AG04450 (cell line): ENCODE results near the gene TTC28. TPM values are rescaled to one million over a fixed set of nuclear protein-coding genes. Genes with fewer than 3 reads are reported as not detected.
"Not testable (repeated sequence)": the region's sequence is repeated elsewhere in the genome, so short reads cannot be mapped to it uniquely, and the experiment has no call there.

Experiments
- CTCF ChIA-PET: fragments of 300-600, 350-600 bp; formaldehyde crosslinking; extraction: SDS; loops from one replicate; lab custom pipeline; 2022; ENCODE audit warnings: antibody characterized with exemption, inconsistent platforms; lab: Charles Lee
- POLR2A ChIA-PET: fragments of 350-600 bp; formaldehyde crosslinking; extraction: SDS; loops from one replicate; lab custom pipeline; 2021; ENCODE audit warnings: antibody characterized with exemption, inconsistent platforms; lab: Yijun Ruan, JAX
- DNase-seq: peaks from one replicate; pipeline ENCODE4 v3.0.0-alpha.2; 2011; ENCODE audit warnings: low read depth, low spot score
- H3K27ac ChIP-seq: one replicate; pipeline ENCODE4 v1.5.1; 2012; ENCODE audit warnings: low read depth, low read length, control low read depth
- H3K27me3 ChIP-seq: one replicate; pipeline ENCODE4 v1.6.0; 2012; ENCODE audit warnings: low read length; ENCODE audit not compliant: control insufficient read depth, insufficient read depth
- H3K4me3 ChIP-seq: 2 replicates; pipeline ENCODE4 v1.5.1; 2011; ENCODE audit warnings: mild to moderate bottlenecking, low read depth, low read length, control low read depth
- H3K9me3 ChIP-seq: 2 replicates; pipeline ENCODE4 v1.5.1; 2012; ENCODE audit warnings: low read length; ENCODE audit not compliant: control insufficient read depth, insufficient read depth
- polyA plus RNA-seq: library from polyadenylated mRNA; depleted of rRNA; stranded (reverse); fragments of >200 nt; gene quantifications from 2 replicates; pipeline ENCODE4 v1.2.3, GENCODE V29; 2011
- TF ChIP-seq, protein P1 (sequence below): IDR thresholded peaks from 2 replicates; pipeline ENCODE4 v1.5.1; 2011; ENCODE audit warnings: low read depth, low read length, control low read depth, inconsistent platforms

TTC28 gene
- polyA plus RNA-seq, 1 experiment = 11.2 TPM

DNA sequence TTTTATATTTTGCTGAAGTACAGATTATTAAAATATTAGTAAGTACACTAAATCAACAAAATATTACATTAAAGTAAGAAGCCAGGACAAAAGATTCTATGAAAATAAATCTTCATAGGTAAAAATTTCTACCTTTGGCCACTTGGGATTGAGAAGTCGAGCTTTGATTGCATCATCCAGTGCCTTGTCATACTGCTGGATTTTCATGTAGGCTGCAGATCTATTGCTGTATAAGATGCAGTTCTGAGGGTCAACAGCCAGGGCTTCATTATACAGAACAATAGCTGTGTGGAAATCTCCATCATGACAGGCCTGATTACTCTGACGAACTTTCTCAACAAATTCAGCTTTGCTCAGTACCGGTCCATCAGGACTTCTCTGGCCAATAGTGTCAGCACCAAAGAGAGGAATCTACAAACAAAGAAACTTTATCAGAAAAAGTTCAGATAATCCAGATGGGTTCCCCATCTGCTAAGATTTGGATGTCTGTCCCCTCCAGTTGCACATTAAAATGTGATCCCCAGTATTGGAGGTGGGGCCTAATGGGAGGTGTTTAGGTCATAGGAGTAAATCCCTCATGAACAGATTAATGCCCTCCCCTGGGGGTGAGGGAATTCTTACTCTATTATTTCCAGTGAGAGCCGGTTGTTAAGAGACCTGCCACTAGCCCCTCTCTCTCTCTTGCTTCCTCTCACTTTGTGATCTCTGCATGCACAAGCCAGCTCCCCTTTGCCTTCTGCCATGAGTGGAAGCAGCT lies 50.0 kb downstream of the TTC28 start:
- TF ChIP-seq, protein P1, sequence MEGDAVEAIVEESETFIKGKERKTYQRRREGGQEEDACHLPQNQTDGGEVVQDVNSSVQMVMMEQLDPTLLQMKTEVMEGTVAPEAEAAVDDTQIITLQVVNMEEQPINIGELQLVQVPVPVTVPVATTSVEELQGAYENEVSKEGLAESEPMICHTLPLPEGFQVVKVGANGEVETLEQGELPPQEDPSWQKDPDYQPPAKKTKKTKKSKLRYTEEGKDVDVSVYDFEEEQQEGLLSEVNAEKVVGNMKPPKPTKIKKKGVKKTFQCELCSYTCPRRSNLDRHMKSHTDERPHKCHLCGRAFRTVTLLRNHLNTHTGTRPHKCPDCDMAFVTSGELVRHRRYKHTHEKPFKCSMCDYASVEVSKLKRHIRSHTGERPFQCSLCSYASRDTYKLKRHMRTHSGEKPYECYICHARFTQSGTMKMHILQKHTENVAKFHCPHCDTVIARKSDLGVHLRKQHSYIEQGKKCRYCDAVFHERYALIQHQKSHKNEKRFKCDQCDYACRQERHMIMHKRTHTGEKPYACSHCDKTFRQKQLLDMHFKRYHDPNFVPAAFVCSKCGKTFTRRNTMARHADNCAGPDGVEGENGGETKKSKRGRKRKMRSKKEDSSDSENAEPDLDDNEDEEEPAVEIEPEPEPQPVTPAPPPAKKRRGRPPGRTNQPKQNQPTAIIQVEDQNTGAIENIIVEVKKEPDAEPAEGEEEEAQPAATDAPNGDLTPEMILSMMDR = no peak
- no peak for DNase-seq
- CTCF ChIA-PET = no interaction called here
- H3K4me3 ChIP-seq = no peak overlapping the region
- POLR2A ChIA-PET = no interaction called here
- no peaks in the 10 kb centered on the region for H3K9me3 ChIP-seq
- no peaks in the 10 kb centered on the region for H3K27me3 ChIP-seq
- H3K27ac ChIP-seq = no peak overlapping the region

DNA sequence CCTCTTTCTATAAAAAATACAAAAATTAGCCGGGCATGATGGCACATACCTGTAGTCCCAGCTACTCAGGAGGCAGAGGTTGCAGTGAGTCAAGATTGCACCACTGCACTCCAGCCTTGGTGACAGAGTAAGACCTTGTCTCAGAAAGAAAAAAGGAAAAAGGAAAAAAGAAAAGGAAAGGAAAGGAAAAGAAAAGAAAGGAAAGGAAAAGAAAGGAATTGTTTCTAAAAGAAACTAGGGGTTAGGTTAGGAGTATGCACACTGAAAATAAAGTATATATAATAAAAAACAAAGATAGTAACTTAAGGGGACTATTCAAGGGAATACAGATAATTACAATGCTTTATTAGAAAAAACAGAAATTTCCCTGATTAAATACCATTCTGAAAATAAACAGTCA lies 50.9 kb downstream of the TTC28 start:
- H3K4me3 ChIP-seq = no peak overlapping the region
- no peaks in the 10 kb centered on the region for H3K9me3 ChIP-seq
- POLR2A ChIA-PET = no interaction called here
- TF ChIP-seq, protein P1 = no peak
- CTCF ChIA-PET = no interaction called here
- H3K27me3 ChIP-seq = no peaks in the 10 kb centered on the region
- no peak for DNase-seq
- no peak overlapping the region for H3K27ac ChIP-seq

DNA sequence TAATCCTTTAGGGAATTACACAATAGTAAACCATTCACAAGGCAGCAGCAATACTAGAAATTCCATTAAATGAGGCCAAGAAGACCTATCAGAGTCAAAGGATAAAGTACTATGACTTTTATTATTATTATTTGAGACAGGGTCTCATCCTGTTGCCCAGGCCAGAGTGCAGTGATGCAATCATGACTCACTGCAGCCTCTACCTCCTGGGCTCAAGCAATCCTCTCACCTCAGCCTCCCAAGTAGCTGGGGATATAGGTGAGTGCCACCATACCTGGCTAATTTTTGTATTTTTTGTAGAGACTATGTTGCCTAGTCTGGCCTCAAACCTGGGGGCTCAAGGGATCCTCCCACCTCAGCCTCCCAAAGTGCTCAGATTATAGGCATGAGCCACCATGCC lies 51.8 kb downstream of the TTC28 start:
- Histone ChIP-seq H3K27me3 (no peaks in the 10 kb centered on the region), H3K27ac (no peak overlapping the region), H3K9me3 (no peaks in the 10 kb centered on the region), H3K4me3 (no peak overlapping the region)
- POLR2A ChIA-PET = no interaction called here
- TF ChIP-seq, protein P1 = no peak
- CTCF ChIA-PET = no interaction called here
- DNase-seq = no peak

DNA sequence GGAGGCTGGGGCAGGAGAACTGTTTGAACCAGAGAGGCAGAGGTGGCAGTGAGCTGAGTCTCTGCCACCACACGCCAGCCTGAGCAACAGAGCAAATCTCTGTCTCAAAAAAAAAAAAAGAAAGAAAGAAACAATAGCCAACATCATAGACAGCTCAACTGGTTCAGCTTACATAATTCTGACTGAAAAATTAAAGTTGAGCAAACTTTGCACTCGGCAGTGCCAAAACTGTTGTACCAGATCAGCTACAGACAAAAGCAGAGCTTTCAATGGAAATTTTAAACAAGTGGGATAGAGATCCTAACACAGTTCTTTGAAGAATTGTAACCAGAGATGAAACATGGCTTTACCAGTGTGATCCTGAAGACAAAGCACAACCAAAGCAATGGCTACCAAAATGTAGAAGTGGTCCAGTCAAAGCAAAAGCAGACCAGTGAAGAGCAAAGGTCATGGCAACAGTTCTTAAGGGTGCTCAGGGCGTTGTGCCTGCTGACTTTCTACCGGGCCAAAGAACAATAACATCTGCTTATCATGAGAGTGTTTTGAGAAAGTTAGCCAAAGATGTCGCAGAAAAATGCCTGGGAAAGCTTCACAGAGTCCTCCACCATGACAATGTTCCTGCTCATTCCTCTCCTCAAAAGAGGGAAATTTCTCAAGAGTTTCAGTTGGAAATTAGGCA lies 59.3 kb downstream of the TTC28 start:
- DNase-seq = no peak
- Histone ChIP-seq H3K4me3 (no peak overlapping the region), H3K9me3 (no peaks in the 10 kb centered on the region), H3K27me3 (no peaks in the 10 kb centered on the region), H3K27ac (no peak overlapping the region)
- CTCF ChIA-PET = no interaction called here
- TF ChIP-seq, protein P1 = no peak
- POLR2A ChIA-PET = interaction anchor here (0.7 kb wide), 1 partner anchor 95 kb away, joined by 3 read pairs; no protein-coding TSS in a partner anchor

DNA sequence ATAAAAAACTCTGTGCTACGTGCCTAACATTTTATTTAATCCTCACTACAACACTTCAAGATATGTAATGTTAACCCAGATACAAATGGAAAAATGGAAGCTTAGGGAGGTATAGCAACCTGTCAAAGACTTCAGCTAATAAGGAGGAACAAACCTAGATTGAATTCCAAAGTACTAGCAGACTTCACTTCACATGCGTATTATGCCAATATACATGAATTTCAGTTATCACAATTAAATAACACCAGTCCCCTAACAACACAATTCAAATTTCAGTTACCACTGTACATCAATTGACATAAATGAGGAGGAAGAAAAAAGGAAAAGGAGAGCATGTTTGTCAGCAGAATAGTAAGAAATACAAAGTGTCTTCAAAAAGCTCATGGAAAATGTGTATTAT lies 60.4 kb downstream of the TTC28 start:
- CTCF ChIA-PET = interaction anchor here (0.8 kb wide), 1 partner anchor 599 kb away, joined by 6 read pairs; no protein-coding TSS in a partner anchor
- TF ChIP-seq, protein P1 = no peak
- no peak overlapping the region for H3K27ac ChIP-seq
- DNase-seq = no peak
- POLR2A ChIA-PET = no interaction called here
- no peaks in the 10 kb centered on the region for H3K27me3 ChIP-seq
- H3K9me3 ChIP-seq = no peaks in the 10 kb centered on the region
- no peak overlapping the region for H3K4me3 ChIP-seq

DNA sequence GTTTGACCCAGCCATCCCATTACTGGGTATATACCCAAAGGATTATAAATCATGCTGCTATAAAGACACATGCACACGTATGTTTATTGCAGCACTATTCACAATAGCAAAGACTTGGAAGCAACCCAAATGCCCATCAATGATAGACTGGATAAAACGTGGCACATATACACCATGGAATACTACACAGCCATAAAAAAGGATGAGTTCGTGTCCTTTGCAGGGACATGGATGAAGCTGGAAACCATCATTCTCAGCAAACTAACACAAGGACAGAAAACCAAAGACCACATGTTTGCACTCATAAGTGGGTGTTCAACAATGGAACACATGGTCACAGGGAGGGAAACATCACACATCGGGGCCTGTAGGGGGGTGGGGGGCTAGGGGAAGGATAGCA lies 64.2 kb downstream of the TTC28 start:
- H3K4me3 ChIP-seq, POLR2A ChIA-PET, H3K27me3 ChIP-seq, H3K9me3 ChIP-seq, CTCF ChIA-PET, H3K27ac ChIP-seq, DNase-seq: not testable (repeated sequence)
